BJ (cell line): ENCODE measurements around the gene RPL35. TPM values are rescaled to one million over a fixed set of nuclear protein-coding genes. Genes with fewer than 3 reads are reported as not detected.

ENCODE experiments used
- CTCF ChIA-PET: fragments of 350-600 bp; formaldehyde crosslinking; extraction: SDS; loops from one replicate; lab custom pipeline; 2021; ENCODE audit warnings: antibody characterized with exemption, inconsistent platforms; lab: Yijun Ruan, JAX
- POLR2A ChIA-PET: fragments of 300-600 bp; sonication (Branson Sonifier 250); formaldehyde crosslinking; extraction: SDS; loops from one replicate; lab custom pipeline; 2021; ENCODE audit warnings: antibody characterized with exemption; lab: Charles Lee
- DNase-seq: peaks from one replicate; pipeline ENCODE4 v3.0.0-alpha.2; 2011; ENCODE audit warnings: low read depth
- H3K27me3 ChIP-seq: 2 replicates; pipeline ENCODE4 v1.6.0; 2011; ENCODE audit warnings: low read length; ENCODE audit not compliant: control insufficient read depth, insufficient read depth
- H3K36me3 ChIP-seq: 2 replicates; pipeline ENCODE4 v1.5.1; 2011; ENCODE audit warnings: low read length; ENCODE audit not compliant: control insufficient read depth, insufficient read depth
- H3K4me3 ChIP-seq: 2 replicates; pipeline ENCODE4 v1.5.1; 2011; ENCODE audit warnings: low read depth, mild to moderate bottlenecking, control low read depth, low read length
- polyA plus RNA-seq: library from polyadenylated mRNA; depleted of rRNA; stranded (reverse); fragments of >200 nt; gene quantifications from 2 replicates; pipeline ENCODE4 v1.2.3, GENCODE V29; 2011
- TF ChIP-seq, protein P1 (sequence below): IDR thresholded peaks from 2 replicates; pipeline ENCODE4 v1.5.1; 2011; ENCODE audit warnings: low read depth, mild to moderate bottlenecking, control low read depth, inconsistent platforms, low read length, moderate library complexity; ENCODE audit not compliant: insufficient read depth

Gene RPL35
- polyA plus RNA-seq, 1 experiment, result 3,181 TPM

DNA sequence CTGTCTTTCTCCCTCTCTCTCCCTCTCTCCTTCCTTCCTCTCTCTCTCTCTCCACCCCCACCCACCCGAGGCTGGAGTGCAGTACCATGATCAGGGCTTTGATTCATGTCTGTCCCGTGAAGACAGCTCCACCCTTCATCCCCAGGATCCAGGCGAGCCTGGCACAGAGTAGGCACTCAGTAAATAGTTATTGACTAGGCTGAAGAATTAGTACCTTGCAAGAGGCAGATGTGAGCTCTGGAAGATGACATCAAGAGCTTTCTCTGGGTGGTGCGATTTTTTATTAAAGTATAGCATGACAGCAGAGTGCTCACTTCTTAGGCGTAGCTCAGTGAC lies 32.5 kb downstream of the RPL35 start:
- CTCF ChIA-PET, result interaction anchor here (1.1 to 36.1 kb wide), 2 partner anchors 23 to 53 kb away, joined by 6 to 1161 read pairs; partner anchors contain the start of genes NR6A1 and OLFML2A
- TF ChIP-seq, protein P1, sequence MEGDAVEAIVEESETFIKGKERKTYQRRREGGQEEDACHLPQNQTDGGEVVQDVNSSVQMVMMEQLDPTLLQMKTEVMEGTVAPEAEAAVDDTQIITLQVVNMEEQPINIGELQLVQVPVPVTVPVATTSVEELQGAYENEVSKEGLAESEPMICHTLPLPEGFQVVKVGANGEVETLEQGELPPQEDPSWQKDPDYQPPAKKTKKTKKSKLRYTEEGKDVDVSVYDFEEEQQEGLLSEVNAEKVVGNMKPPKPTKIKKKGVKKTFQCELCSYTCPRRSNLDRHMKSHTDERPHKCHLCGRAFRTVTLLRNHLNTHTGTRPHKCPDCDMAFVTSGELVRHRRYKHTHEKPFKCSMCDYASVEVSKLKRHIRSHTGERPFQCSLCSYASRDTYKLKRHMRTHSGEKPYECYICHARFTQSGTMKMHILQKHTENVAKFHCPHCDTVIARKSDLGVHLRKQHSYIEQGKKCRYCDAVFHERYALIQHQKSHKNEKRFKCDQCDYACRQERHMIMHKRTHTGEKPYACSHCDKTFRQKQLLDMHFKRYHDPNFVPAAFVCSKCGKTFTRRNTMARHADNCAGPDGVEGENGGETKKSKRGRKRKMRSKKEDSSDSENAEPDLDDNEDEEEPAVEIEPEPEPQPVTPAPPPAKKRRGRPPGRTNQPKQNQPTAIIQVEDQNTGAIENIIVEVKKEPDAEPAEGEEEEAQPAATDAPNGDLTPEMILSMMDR, result no peak

DNA sequence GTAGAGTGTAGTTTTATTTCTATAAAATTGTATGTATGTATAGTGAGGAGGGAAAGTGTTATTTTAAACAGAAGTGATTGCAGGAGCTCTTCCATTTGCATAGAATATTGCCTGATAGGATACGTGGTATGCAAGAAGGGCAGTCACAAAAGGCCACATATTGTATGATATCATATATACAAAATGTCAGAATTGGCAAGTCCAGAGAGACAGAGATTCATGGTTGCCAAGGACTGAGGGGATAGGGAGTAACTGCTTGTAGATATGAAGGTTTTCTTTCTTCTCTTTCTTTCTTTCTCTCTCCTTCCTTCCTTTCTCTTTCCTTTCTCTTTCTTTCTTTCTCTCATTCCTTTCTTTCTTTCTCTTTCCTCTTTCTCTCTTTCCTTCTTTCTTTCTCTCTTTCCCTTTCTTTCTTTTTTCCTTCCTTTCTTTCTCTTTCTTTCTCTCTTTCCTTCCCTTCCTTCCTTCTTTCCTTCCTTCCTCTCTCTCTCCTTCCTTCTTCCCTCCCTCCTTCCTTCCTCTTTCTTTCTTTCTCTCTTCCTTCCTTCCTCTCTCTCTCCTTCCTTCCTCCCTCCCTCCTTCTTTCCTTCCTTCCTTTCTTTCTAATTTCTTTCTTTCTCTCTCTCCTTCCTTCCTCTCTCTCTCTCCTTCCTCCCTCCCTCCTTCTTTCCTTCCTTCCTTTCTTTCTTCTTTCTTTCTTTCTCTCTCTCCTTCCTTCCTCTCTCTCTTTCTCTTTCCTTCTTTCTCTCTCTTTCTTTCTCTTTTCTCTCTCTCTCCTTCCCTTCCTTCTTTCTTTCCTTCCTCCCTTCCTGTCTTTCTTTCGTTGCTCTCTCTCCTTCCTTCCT lies 33.0 kb downstream of the RPL35 start:
- POLR2A ChIA-PET, result no interaction called here
- Histone ChIP-seq H3K4me3 (no peak overlapping the region), H3K36me3 (no peaks in the 10 kb centered on the region), H3K27me3 (0 out of 2 replicates have a peak, but pooled peaks cover 2% of the 10 kb centered on the region)
- CTCF ChIA-PET, result interaction anchor here (1.1 to 36.1 kb wide), 3 partner anchors 24 to 53 kb away, joined by 4 to 1161 read pairs (median 6); partner anchors contain the start of genes NR6A1 and OLFML2A
- TF ChIP-seq, protein P1, result no peak
- DNase-seq, result no peak

More for the DNA sequence above, 32.5 kb downstream of the RPL35 start:
- 0 out of 2 replicates have a peak, but pooled peaks cover 2% of the 10 kb centered on the region for H3K27me3 ChIP-seq
- POLR2A ChIA-PET, result no interaction called here
- no peaks in the 10 kb centered on the region for H3K36me3 ChIP-seq
- H3K4me3 ChIP-seq, result no peak overlapping the region
- DNase-seq, result no peak

DNA sequence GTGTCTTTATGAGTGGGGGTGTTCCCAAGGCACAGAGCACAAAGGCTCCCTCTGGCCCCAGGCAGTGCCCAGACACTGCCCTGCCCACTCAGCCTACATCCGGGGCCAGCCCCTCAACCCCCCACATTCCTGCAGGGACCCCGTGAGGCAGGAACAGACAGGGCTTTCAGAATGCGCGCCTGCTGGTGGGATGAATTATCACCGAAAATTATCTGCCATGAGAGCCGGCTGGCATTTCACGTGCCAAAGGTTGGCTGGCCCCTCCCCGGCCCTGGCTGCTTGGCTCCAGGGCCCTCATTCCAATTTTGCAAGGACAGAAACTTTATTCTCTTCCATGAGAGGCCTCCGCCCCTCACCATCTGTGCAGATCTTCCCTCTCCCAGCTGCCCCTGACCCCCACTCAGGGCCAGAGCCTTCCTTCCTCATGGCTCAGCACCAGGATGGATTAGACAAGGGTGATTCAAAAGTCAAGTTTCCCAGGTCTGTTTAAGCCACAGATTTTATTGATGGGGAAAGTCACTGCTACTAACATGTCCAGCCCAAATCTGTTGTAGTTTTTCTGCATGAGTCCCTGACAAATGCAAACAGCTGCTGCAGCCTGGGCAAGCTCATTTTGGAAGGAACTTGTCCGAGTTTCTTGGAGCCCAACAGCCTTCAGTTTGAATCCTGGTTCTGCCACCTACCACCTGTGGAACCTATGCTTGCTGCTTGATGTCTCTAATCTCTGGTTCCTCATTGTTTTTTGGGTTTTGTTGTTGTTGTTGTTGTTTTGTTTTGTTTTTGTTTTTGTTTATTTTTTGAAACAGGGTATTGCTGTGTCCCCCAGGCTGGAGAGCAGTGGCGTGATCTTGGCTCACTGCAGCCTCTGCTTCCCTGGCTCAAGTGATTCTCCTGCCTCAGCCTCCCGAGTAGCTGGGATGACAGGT lies 40.8 kb downstream of the RPL35 start:
- Histone ChIP-seq H3K4me3 (no peak overlapping the region), H3K27me3 (no peaks in the 10 kb centered on the region), H3K36me3 (no peaks in the 10 kb centered on the region)
- ChIA-PET CTCF (interaction anchor here (1.3 kb wide), 1 partner anchor 19 kb away, joined by 3 read pairs; no protein-coding TSS in a partner anchor), POLR2A (no interaction called here)
- TF ChIP-seq, protein P1, result no peak
- no peak for DNase-seq

DNA sequence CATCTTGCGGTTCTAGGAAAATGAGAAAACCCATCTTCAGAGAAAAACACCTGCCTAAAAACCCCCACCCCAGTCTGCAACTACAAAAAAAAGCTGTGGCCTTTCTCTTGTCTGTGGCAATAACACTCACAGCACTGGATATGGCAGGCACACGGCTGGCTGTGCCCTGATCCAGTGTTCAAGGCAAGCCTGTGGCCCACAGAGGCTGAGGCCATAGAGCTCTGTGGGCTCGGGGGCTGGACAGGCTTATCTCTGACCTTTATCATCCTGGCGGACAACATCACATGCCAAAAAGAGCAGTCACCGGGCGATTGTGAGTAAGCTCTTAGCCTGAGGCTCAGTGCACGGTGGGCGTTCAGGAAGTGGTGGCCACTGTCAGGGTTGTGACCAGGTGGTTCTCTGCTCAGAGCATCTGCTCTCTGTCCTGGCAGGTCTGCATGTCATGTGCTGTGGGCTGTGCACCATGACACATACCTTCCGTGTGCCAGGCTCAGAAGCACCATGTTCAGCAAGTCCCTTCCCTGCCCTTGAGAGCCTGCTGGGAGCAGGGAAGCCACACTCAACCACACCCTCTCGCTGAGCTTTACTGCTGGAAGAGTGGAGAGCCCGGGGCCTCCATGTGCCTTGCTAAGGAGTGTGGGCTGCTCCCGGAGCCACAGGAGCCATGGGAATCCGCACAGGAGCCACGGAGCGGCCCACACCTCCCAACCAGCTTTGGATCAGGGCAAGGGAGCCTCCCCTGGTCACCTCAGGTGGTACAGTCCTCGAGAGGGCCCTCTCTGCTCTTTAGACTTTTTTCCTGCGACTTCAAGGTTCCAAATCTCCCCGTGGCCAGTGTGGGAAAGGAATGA lies 43.1 kb downstream of the RPL35 start:
- Histone ChIP-seq H3K36me3 (no peaks in the 10 kb centered on the region), H3K4me3 (no peak overlapping the region), H3K27me3 (no peaks in the 10 kb centered on the region)
- ChIA-PET POLR2A (no interaction called here), CTCF (interaction anchor here (1.0 to 2.3 kb wide), 5 partner anchors 13 to 46 kb away, joined by 5 to 15 read pairs (median 9); partner anchors contain the start of genes OLFML2A and WDR38)
- DNase-seq, result no peak
- TF ChIP-seq, protein P1, result no peak
